ENCODE measurements around the gene SDE2. TPM values are rescaled to one million over a fixed set of nuclear protein-coding genes. Genes with fewer than 3 reads are reported as not detected.

SDE2 gene
- total and polyA plus RNA-seq, 10 of the 15 experiments (the other 5 are each of a cell fraction or from before 2014, with no cell fraction given): 2.7 to 19.4 (median 12.6) TPM

GRCh38 chr1:225990705-225991464 lies 8.3 kb downstream of the SDE2 start (continued):
- TF ChIP-seq EZH2 (IDR thresholded peaks at IDR 0.05; ENCODE audit: borderline replicate concordance, control insufficient read depth, low read depth, low read length) (no peak), HDAC2 (IDR thresholded peaks at IDR 0.05) (no peak)

DNA sequence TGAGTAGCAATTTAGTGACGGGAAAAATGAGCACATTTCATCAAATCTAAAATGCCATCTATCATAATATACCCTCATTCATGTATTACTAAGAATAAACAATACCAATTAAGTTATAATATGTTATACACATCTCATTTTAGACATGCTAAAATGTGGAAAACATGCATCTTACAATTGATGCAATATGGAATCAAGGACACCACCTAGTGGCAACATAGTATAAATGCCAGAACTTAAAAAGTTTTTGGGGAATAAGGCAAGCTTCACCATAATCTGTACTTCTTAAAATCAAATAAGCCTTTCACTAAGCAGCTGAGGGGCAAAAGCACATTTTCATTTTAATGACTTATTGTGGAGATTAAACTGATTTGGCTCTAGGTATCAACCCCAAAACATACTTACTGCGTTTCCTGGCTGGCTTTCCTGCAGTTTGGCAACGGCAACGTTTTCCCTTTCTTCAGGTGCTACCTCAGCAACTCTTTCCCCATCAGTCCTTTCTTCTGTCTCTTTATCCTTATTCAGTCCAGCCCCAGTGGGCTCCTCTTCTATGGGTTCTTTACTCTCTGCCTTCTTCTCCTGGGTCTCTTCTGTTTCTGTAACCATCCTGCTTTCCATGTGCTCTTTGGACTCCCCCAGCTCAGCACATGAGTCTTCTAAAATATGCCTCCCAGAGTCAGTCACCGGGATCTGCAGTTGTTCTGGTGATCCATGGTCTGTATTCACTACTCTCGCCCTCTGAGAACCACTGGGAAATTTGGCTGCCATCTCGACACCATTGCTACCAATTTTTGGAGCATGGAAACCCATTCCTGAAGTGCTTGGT lies 11.4 kb downstream of the SDE2 start:
- Histone ChIP-seq H3K4me2 (ENCODE audit: control insufficient read depth, insufficient read depth) (no peak overlapping the region), H3K27me3 (replicated peaks in 1 of 2; ENCODE audit: control insufficient read depth in 2 of 2, insufficient read depth in 2 of 2, low read length in 1 of 2) (no peaks in the 10 kb centered on the region), H3K27ac (ENCODE audit: control insufficient read depth, insufficient read depth) (no peak overlapping the region), H3K36me3 (ENCODE audit: control insufficient read depth in 2 of 2, insufficient read depth in 2 of 2, low read length in 1 of 2) (peaks cover 7 to 49% of the 10 kb centered on the region in 2 experiments), H3K79me2 (ENCODE audit: control insufficient read depth, insufficient read depth, low read length) (peaks cover 12% of the 10 kb centered on the region), H3K4me3 (no peak overlapping the region), H3K9me3 (replicated peaks; ENCODE audit: control insufficient read depth, insufficient read depth, low read length) (peaks cover 4% of the 10 kb centered on the region; the same call in 2 of the 3 replicates), H3K9ac (ENCODE audit: control insufficient read depth, insufficient read depth, low read length) (no peak overlapping the region), H2AFZ (ENCODE audit: control insufficient read depth, low read depth, low read length) (no peak overlapping the region), H3K4me1 (ENCODE audit: control insufficient read depth, insufficient read depth, low read length) (peaks cover 26% of the 10 kb centered on the region), H4K20me1 (ENCODE audit: control insufficient read depth, insufficient read depth) (no peaks in the 10 kb centered on the region)
- WGBS (ENCODE audit: insufficient coverage, insufficient replicate concordance, low lambda C conversion rate, missing lambda C conversion rate): 96% methylated on average over 7 of the region's 7 CpGs
- in situ Hi-C loops (cut with MboI): no loop called here
- CTCF ChIA-PET: interaction anchor here (0.6 to 6.8 kb wide), 63 partner anchors 7 to 775 kb away, joined by 3 to 67 read pairs (median 5); partner anchors contain the start of genes LEFTY2, SDE2, SRP9 and TMEM63A
- DNase-seq (ENCODE audit: low read depth, low spot score) (no peak), FAIRE-seq (peak; percentile 47), ATAC-seq (peak; percentile 42)
- SMC1A ChIA-PET (ENCODE audit: uncharacterized antibody, unreplicated experiment): interaction anchor here (0.7 to 6.8 kb wide), 21 partner anchors 9 to 514 kb away, joined by 3 to 52 read pairs (median 4); partner anchors contain the start of genes H3-3A and SDE2
- BruUV-seq (replicated peaks): TSS peak; percentile 3
- RAD21 ChIA-PET (ENCODE audit: unreplicated experiment): interaction anchor here (0.9 to 6.4 kb wide), 19 partner anchors 9 to 514 kb away, joined by 3 to 42 read pairs (median 4); partner anchors contain the start of genes PYCR2 and SRP9
- TF ChIP-seq RAD21 (IDR thresholded peaks at IDR 0.05; ENCODE audit: insufficient read depth, low read depth, low read length): peak; percentile 50
- TF ChIP-seq CTCF (IDR thresholded peaks at IDR 0.05 in 2 of 3, conservative IDR thresholded peaks at IDR 0.05 in 1 of 3; ENCODE audit: control insufficient read depth in 2 of 3, extremely low read depth in 1 of 3, insufficient read depth in 1 of 3, low read depth in 3 of 3, low read length in 3 of 3): peak; percentile 62 to 70 (median 63)
- no peak for TF ChIP-seq TCF7 (IDR thresholded peaks at IDR 0.05; ENCODE audit: borderline replicate concordance)
- TF ChIP-seq SMC3 (IDR thresholded peaks at IDR 0.05; ENCODE audit: borderline replicate concordance, low read length): peak; percentile 55; the same call in 1 of the 2 replicates
- intact Hi-C loops (cut with micrococcal nuclease; ENCODE audit: unreplicated experiment): no loop called here
- POLR2A ChIA-PET: interaction anchor here (0.6 to 3.3 kb wide), 6 partner anchors 20 to 236 kb away, joined by 3 to 15 read pairs (median 4); partner anchors contain the start of gene H3-3A
